ENCODE data around the gene RAI14.

RAI14 gene

GRCh38 chr5:34677428-34677827, 21.3 kb downstream of the RAI14 start:
- no peak overlapping the region for H3K4me3 ChIP-seq (ENCODE audit: low read length)
- no peak for TF ChIP-seq ZNF274 (IDR thresholded peaks at IDR 0.05; ENCODE audit: low read depth, low read length)

GRCh38 chr5:34680896-34681295, 24.8 kb downstream of the RAI14 start:
- no peak overlapping the region for H3K4me3 ChIP-seq (ENCODE audit: low read length)
- no peak for TF ChIP-seq ZNF274 (IDR thresholded peaks at IDR 0.05; ENCODE audit: low read depth, low read length)

GRCh38 chr5:34682926-34683623, 26.9 kb downstream of the RAI14 start:
- no peak overlapping the region for H3K4me3 ChIP-seq (ENCODE audit: low read length)
- TF ChIP-seq ZNF274 (IDR thresholded peaks at IDR 0.05; ENCODE audit: low read depth, low read length) = no peak

GRCh38 chr5:34684281-34684979, 28.3 kb downstream of the RAI14 start:
- H3K4me3 ChIP-seq (ENCODE audit: low read length) = no peak overlapping the region
- TF ChIP-seq ZNF274 (IDR thresholded peaks at IDR 0.05; ENCODE audit: low read depth, low read length) = no peak

- no peak for TF ChIP-seq ZNF274 (IDR thresholded peaks at IDR 0.05; ENCODE audit: low read depth, low read length)
- no peak overlapping the region for H3K4me3 ChIP-seq (ENCODE audit: low read length)
These were observed 28.8 kb downstream of the RAI14 start for GRCh38 chr5:34684980-34685352.

GRCh38 chr5:34685485-34686165, 29.5 kb downstream of the RAI14 start:
- H3K4me3 ChIP-seq (ENCODE audit: low read length) = no peak overlapping the region
- TF ChIP-seq ZNF274 (IDR thresholded peaks at IDR 0.05; ENCODE audit: low read depth, low read length) = no peak

- no peak overlapping the region for H3K4me3 ChIP-seq (ENCODE audit: low read length)
- no peak for TF ChIP-seq ZNF274 (IDR thresholded peaks at IDR 0.05; ENCODE audit: low read depth, low read length)
These were observed 30.7 kb downstream of the RAI14 start for GRCh38 chr5:34686762-34687268.

GRCh38 chr5:34687269-34688011, 31.3 kb downstream of the RAI14 start:
- H3K4me3 ChIP-seq (ENCODE audit: low read length) = no peak overlapping the region
- no peak for TF ChIP-seq ZNF274 (IDR thresholded peaks at IDR 0.05; ENCODE audit: low read depth, low read length)

- TF ChIP-seq ZNF274 (IDR thresholded peaks at IDR 0.05; ENCODE audit: low read depth, low read length) = no peak
These were observed 32.1 kb downstream of the RAI14 start for GRCh38 chr5:34688015-34688810.

GRCh38 chr5:34690301-34690700, 34.2 kb downstream of the RAI14 start:
- H3K4me3 ChIP-seq (ENCODE audit: low read length) = no peak overlapping the region
- TF ChIP-seq ZNF274 (IDR thresholded peaks at IDR 0.05; ENCODE audit: low read depth, low read length) = no peak

More at GRCh38 chr5:34688015-34688810, 32.1 kb downstream of the RAI14 start:
- no peak overlapping the region for H3K4me3 ChIP-seq (ENCODE audit: low read length)

GRCh38 chr5:34690898-34691297, 34.8 kb downstream of the RAI14 start:
- TF ChIP-seq ZNF274 (IDR thresholded peaks at IDR 0.05; ENCODE audit: low read depth, low read length) = no peak
- H3K4me3 ChIP-seq (ENCODE audit: low read length) = no peak overlapping the region

GRCh38 chr5:34691326-34691725, 35.2 kb downstream of the RAI14 start:
- no peak overlapping the region for H3K4me3 ChIP-seq (ENCODE audit: low read length)
- TF ChIP-seq ZNF274 (IDR thresholded peaks at IDR 0.05; ENCODE audit: low read depth, low read length) = no peak

GRCh38 chr5:34692786-34693185, 36.7 kb downstream of the RAI14 start:
- TF ChIP-seq ZNF274 (IDR thresholded peaks at IDR 0.05; ENCODE audit: low read depth, low read length) = no peak
- H3K4me3 ChIP-seq (ENCODE audit: low read length) = no peak overlapping the region
